Airway epithelial cell (primary cell): Measurements from ENCODE around the gene SLC26A1. TPM values are rescaled to one million over a fixed set of nuclear protein-coding genes. Genes with fewer than 3 reads are reported as not detected.

ENCODE experiments used
- total RNA-seq: library from RNA; depleted of rRNA; stranded (reverse); fragments of >200 nt; gene quantifications from 2 replicates; pipeline ENCODE4 v1.2.3, GENCODE V29; 2015

SLC26A1 gene, protein sequence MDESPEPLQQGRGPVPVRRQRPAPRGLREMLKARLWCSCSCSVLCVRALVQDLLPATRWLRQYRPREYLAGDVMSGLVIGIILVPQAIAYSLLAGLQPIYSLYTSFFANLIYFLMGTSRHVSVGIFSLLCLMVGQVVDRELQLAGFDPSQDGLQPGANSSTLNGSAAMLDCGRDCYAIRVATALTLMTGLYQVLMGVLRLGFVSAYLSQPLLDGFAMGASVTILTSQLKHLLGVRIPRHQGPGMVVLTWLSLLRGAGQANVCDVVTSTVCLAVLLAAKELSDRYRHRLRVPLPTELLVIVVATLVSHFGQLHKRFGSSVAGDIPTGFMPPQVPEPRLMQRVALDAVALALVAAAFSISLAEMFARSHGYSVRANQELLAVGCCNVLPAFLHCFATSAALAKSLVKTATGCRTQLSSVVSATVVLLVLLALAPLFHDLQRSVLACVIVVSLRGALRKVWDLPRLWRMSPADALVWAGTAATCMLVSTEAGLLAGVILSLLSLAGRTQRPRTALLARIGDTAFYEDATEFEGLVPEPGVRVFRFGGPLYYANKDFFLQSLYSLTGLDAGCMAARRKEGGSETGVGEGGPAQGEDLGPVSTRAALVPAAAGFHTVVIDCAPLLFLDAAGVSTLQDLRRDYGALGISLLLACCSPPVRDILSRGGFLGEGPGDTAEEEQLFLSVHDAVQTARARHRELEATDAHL
- total RNA-seq: not detected in 2 replicates

DNA sequence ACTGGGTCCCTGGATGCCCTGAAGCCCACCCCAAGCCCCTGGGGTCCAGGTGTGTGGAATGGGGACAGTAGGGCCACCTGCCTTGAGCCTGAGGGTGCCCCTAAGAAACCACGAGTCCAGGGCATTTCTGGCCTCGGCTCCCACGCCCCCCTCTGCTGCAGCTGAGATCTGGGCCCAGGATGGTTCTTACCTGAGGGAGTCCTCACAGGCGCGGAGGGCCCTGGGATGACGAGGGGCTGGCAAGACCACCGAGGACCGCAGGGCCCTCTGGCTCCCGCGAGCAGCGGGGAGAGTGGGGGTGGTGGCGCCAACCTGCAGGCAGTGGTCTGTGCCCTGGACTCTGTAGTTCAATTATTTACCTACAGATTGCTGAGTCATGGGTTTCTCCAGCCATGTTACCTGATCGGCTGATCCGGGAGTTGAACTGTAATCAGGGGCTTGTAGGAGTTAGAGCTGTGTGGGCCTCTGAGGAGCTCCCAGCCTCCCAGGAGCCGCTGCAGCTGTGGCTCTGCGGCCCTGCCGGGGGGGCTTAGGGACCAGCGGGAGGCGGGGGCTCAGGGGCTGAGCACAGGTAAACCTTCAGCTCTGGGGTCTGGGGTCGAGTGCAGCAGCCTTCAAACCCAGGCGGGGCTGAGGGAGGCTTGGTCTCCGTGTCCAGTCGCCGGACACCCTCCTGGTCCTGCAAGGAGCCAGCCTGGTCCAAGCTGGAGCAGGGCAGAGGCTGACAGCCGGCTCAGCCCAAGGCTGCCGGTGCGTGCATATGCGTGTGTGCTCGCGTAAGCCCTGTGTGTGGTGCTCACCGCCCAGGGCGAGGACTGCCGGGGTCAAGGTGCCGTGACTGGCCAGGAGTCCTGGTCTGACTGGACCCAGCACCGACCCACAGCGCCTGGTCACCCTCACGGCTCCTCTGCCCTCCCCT lies at the start of gene SLC26A1:
TSS of gene SLC26A1 (minus strand) at position 294 of the 919 bp plus-strand sequence. CDS start 1,701 bp downstream, outside the sequence.

DNA sequence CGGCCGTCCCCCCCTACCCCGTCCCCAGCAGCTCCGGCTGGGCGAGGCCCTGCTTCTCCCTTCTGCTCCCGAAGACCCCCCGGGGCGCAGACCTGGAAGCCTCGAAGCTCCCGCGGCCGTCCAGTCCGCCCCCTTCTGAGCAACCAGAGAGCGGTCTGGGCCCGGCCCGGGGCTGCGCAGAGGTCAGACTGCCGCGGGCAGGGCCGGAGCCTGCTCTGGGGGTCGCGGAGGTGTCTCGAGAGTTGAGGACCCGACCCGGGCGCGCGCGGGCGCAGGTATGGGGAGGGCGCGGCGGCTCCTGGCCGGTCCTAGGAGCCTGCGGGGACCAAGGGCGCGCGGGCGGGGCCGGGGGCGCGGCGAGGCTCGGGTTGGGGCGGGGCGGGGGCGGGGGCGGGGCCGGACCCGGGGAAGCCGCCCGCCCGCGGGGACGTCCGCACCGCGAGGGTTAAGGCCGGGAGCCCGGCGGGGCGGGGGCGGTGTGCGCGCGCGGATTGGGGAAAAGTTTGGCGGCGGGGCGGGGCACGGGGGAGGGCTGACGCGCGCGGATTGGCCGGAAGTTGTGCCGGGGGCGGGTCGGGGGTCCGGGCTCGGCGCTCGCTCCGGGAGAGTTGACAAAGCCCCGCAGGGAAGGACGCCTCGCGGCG lies 17.9 kb upstream of the SLC26A1 start, which contains the start of gene FGFRL1:
TSS of gene FGFRL1 (plus strand) at position 605 of the 644 bp plus-strand sequence. CDS start 860 bp downstream, outside the sequence.

DNA sequence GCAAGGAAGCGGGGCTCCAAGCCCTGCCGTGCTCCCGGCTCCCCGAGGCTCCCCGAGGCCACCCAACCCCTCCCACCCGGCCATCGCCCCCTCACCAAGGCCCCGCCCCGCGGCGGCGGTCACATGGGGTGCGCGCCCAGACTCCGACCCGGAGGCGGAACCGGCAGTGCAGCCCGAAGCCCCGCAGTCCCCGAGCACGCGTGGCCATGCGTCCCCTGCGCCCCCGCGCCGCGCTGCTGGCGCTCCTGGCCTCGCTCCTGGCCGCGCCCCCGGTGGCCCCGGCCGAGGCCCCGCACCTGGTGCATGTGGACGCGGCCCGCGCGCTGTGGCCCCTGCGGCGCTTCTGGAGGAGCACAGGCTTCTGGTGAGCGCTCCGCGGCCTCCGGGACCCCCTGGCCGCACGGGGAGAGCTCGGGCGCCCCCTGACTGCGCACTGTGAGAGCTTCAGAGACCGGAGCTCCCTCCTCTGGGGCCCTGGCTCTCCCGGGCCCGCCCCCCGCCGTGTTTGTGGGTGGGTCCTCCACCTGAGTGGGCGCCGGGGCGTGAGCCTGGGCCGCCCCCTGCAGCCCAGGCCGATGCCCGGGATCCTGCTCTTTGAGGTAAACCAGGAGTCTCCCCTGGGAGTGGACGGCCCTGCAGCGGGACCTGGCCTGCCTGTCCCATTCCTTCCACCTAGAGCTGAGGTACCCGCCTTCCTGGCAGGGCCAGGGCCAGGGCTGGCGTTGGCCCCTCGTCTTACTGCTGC lies 6.2 kb downstream of the SLC26A1 start, which contains the start of gene IDUA:
TSS of gene IDUA (plus strand) at position 166 of the 745 bp plus-strand sequence. CDS start at position 207, 41 bp downstream.

DNA sequence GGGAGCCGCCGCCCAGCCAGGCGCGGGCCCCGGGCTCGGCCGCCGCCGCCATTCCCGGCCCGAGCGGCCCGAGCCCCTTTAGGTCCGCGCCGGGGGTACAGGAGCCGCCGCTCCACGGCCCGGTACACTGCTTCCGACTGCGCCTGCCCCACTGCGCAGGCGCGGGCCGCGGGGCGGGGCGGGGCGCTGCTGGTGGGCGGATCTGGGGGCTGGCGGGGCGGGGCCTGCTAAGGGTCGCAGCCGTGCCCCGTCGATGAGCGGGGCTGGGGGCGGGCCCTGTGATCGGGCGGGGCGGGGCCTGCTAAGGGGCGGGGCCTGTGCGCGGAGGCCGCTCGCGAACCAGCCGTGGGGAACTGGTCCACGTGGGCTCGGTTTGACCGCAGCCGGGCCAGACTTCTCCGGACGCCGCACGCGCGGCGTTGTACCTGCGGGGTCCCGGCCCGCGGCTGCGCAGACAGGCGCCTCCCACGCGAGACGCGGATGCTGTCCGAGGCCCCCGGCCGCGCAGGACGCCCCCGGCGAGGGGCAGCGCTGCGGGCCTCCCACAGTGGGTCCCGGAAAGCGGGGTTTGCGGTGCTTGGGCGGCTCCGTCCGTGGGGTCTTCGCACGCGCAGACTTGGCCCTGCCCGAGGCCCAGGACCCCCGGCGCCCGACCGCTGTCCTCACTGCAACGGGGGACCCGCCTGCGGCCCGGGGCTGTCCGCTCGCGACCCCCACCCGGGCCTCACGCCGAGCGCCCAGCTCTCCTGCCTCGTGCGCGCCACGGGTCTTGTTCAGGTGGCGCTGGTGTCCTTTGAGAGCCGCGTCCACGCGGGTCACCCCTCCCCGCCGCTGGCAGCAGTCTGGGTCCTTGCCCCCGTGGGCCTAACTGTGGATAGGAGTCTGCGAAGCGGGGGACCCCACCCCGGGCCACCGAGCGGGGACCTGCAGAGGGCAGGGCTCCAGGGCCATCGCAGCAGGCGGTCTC lies 19.5 kb downstream of the SLC26A1 start, which contains the start of gene DGKQ:
TSS of gene DGKQ (minus strand) at position 139 of the 967 bp plus-strand sequence. CDS start at position 52, 87 bp downstream.

Other genes with a start within 250 kb of the SLC26A1 start
- gene CPLX1, start 167.3 kb downstream of the SLC26A1 start, total RNA-seq: 0.28 TPM in 1 of 2 replicates, not detected in the other
- 96.4 and 99.2 TPM in 2 replicates for gene GAK, start 61.1 kb downstream of the SLC26A1 start, total RNA-seq
- 15.3 and 17.9 TPM in 2 replicates for gene TMEM175, start 60.9 kb downstream of the SLC26A1 start, total RNA-seq
- gene DGKQ, start 19.8 kb downstream of the SLC26A1 start, total RNA-seq: 14.4 and 15.9 TPM in 2 replicates
- gene IDUA, start 6.4 kb downstream of the SLC26A1 start, total RNA-seq: 4.4 and 6.2 TPM in 2 replicates
- 18.7 and 31.1 TPM in 2 replicates for gene FGFRL1, start 18.2 kb upstream of the SLC26A1 start, total RNA-seq
- gene RNF212, start 120.2 kb upstream of the SLC26A1 start, total RNA-seq: 0.35 TPM in 1 of 2 replicates, not detected in the other
- gene SPON2, start 179.2 kb upstream of the SLC26A1 start, total RNA-seq: 18.1 and 20.3 TPM in 2 replicates